ENCODE data around the gene MCF2L2. TPM values are rescaled to one million over a fixed set of nuclear protein-coding genes. Genes with fewer than 3 reads are reported as not detected.

The MCF2L2 gene
- total RNA-seq, 1 donor, result 0.09 TPM

GRCh38 chr3:183393625-183394024, 34.8 kb downstream of the MCF2L2 start:
- no peak for TF ChIP-seq CTCF (IDR thresholded peaks at IDR 0.05; ENCODE audit: insufficient read depth, low read length)
- no peak for DNase-seq (ENCODE audit: low read depth)
- H3K4me3 ChIP-seq (ENCODE audit: low read depth, low read length), result no peak overlapping the region

GRCh38 chr3:183392186-183393034, 36.0 kb downstream of the MCF2L2 start:
- no peak for DNase-seq (ENCODE audit: low read depth)
- no peak for TF ChIP-seq CTCF (IDR thresholded peaks at IDR 0.05; ENCODE audit: insufficient read depth, low read length)
- no peak overlapping the region for H3K4me3 ChIP-seq (ENCODE audit: low read depth, low read length)

- TF ChIP-seq CTCF (IDR thresholded peaks at IDR 0.05; ENCODE audit: insufficient read depth, low read length), result no peak
- DNase-seq (ENCODE audit: low read depth), result no peak
- H3K4me3 ChIP-seq (ENCODE audit: low read depth, low read length), result no peak overlapping the region
Measured at GRCh38 chr3:183391460-183391859, 37.0 kb downstream of the MCF2L2 start.

GRCh38 chr3:183390844-183391243, 37.6 kb downstream of the MCF2L2 start:
- no peak overlapping the region for H3K4me3 ChIP-seq (ENCODE audit: low read depth, low read length)
- DNase-seq (ENCODE audit: low read depth), result no peak
- no peak for TF ChIP-seq CTCF (IDR thresholded peaks at IDR 0.05; ENCODE audit: insufficient read depth, low read length)

- no peak overlapping the region for H3K4me3 ChIP-seq (ENCODE audit: low read depth, low read length)
- TF ChIP-seq CTCF (IDR thresholded peaks at IDR 0.05; ENCODE audit: insufficient read depth, low read length), result no peak
- DNase-seq (ENCODE audit: low read depth), result no peak
Measured at GRCh38 chr3:183388213-183388895, 40.1 kb downstream of the MCF2L2 start.

GRCh38 chr3:183387797-183388196, 40.6 kb downstream of the MCF2L2 start:
- no peak for DNase-seq (ENCODE audit: low read depth)
- no peak for TF ChIP-seq CTCF (IDR thresholded peaks at IDR 0.05; ENCODE audit: insufficient read depth, low read length)
- H3K4me3 ChIP-seq (ENCODE audit: low read depth, low read length), result no peak overlapping the region

All from fibroblast of the aortic adventitia (primary cell).